ENCODE measurements around the gene DSG2. TPM values are rescaled to one million over a fixed set of nuclear protein-coding genes. Genes with fewer than 3 reads are reported as not detected.

The DSG2 gene
- total RNA-seq = 10 to 100 TPM; 19.1 to 34.0 TPM

GRCh38 chr18:31497836-31498573 is at the start of gene DSG2:
TSS of gene DSG2 (plus strand) at chr18:31498177. CDS start at chr18:31498252, 75 bp downstream.
- peak within 1 kb of the TSS; percentile 86 to 95 (median 93) for H3K27ac ChIP-seq
- WGBS, 2 donors = 0% methylated on average over 14 to 72 of the region's 79 CpGs
- no peaks in the 10 kb centered on the region for H3K36me3 ChIP-seq (replicated peaks in 1 of 2; ENCODE audit: insufficient read depth in 1 of 2, low read depth in 2 of 2)
- ATAC-seq (peak; percentile 97), DNase-seq (peak; percentile 86 to 90 (median 88))
- peaks cover 18% of the 10 kb centered on the region for H3K4me1 ChIP-seq
- H3K27me3 ChIP-seq = no peaks in the 10 kb centered on the region
- H3K9me3 ChIP-seq = no peaks in the 10 kb centered on the region
- intact Hi-C loops (cut with DNase I) = no loop called here
- peak within 1 kb of the TSS; percentile 45 to 63 for H3K4me3 ChIP-seq
- TF ChIP-seq POLR2A (IDR thresholded peaks at IDR 0.05) = peak; percentile 78 to 83 (median 83)
- TF ChIP-seq, protein P1, sequence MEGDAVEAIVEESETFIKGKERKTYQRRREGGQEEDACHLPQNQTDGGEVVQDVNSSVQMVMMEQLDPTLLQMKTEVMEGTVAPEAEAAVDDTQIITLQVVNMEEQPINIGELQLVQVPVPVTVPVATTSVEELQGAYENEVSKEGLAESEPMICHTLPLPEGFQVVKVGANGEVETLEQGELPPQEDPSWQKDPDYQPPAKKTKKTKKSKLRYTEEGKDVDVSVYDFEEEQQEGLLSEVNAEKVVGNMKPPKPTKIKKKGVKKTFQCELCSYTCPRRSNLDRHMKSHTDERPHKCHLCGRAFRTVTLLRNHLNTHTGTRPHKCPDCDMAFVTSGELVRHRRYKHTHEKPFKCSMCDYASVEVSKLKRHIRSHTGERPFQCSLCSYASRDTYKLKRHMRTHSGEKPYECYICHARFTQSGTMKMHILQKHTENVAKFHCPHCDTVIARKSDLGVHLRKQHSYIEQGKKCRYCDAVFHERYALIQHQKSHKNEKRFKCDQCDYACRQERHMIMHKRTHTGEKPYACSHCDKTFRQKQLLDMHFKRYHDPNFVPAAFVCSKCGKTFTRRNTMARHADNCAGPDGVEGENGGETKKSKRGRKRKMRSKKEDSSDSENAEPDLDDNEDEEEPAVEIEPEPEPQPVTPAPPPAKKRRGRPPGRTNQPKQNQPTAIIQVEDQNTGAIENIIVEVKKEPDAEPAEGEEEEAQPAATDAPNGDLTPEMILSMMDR (IDR thresholded peaks at IDR 0.05) = peak in 1 of 7 experiments; percentile 23

- intact Hi-C loops (cut with DNase I) = no loop called here
- H3K4me1 ChIP-seq = no peaks in the 10 kb centered on the region
- no peaks in the 10 kb centered on the region for H3K9me3 ChIP-seq
- no peak for TF ChIP-seq POLR2A (IDR thresholded peaks at IDR 0.05)
- TF ChIP-seq, protein P1 (IDR thresholded peaks at IDR 0.05) = no peak
- DNase-seq (no peak), ATAC-seq (no peak)
- H3K27ac ChIP-seq = no peak overlapping the region
- no peak overlapping the region for H3K4me3 ChIP-seq
- no peaks in the 10 kb centered on the region for H3K27me3 ChIP-seq
- H3K36me3 ChIP-seq (replicated peaks in 1 of 2; ENCODE audit: insufficient read depth in 1 of 2, low read depth in 2 of 2) = no peaks in the 10 kb centered on the region
These were observed 47.6 kb upstream of the DSG2 start for GRCh38 chr18:31450409-31450808.

DNA sequence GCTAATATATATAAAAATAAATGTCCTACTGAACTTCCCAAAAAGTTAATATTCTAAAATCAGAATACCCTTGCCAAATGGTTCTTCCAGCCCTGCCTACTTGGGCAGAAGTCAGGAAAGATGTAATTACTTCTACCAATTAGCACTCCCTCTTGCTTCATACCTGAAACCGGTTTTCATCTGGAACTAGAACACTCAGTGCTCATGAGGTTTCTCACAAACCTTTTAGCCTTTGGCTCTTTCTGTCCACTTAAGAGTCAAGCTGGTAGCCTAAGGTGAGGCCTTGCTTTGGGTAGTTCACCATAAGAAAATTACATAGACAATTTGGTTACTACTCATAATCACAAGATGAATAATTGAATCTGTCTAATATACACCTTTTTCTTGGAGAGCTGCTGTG is 46.4 kb upstream of the DSG2 start:
- Histone ChIP-seq H3K4me1 (no peaks in the 10 kb centered on the region), H3K27me3 (no peaks in the 10 kb centered on the region), H3K9me3 (no peaks in the 10 kb centered on the region), H3K4me3 (no peak overlapping the region), H3K36me3 (replicated peaks in 1 of 2; ENCODE audit: insufficient read depth in 1 of 2, low read depth in 2 of 2) (no peaks in the 10 kb centered on the region), H3K27ac (no peak overlapping the region)
- TF ChIP-seq POLR2A (IDR thresholded peaks at IDR 0.05) = no peak
- TF ChIP-seq, protein P1 (IDR thresholded peaks at IDR 0.05) = no peak
- intact Hi-C loops (cut with DNase I) = no loop called here
- ATAC-seq = no peak
- WGBS, 2 donors = 63 to 79% methylated on average over 1 of the region's 1 CpG
- DNase-seq = no peak

DNA sequence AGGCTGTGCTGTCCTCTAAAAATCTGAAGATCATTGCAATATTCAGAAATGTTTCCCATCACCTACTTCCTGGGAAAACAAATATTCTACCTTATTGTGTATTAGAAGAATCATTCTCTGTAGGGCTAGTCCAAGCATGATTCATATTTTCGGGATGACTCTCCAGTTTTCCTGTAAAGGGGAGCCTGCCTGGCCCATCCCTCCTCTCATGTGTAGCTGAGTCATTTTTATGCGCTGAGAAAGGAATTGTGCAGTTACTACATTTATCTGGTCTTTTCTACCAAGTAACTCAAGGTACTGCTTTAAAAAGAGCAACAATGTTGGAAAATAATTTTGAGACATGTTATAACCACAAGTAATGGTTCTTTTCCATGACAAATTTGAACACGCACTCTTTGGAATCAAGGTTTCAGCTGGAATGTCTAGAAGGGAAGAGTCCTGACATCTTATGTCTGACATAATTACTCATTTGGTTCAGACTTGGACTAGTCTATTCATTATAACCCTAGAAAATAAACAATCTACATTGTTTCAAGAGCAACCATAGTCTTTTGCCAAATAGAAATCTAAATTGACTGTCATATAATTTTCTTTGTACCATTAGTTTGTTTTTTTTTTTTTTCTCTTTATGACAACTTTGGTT is 43.8 kb upstream of the DSG2 start:
- no peaks in the 10 kb centered on the region for H3K4me1 ChIP-seq
- ATAC-seq (no peak), DNase-seq (no peak)
- no peak overlapping the region for H3K4me3 ChIP-seq
- H3K36me3 ChIP-seq (replicated peaks in 1 of 2; ENCODE audit: insufficient read depth in 1 of 2, low read depth in 2 of 2) = no peaks in the 10 kb centered on the region
- no peaks in the 10 kb centered on the region for H3K9me3 ChIP-seq
- WGBS, 2 donors = 85 to 93% methylated on average over 3 of the region's 3 CpGs
- intact Hi-C loops (cut with DNase I) = no loop called here
- H3K27ac ChIP-seq = no peak overlapping the region
- no peaks in the 10 kb centered on the region for H3K27me3 ChIP-seq
- no peak for TF ChIP-seq POLR2A (IDR thresholded peaks at IDR 0.05)
- TF ChIP-seq, protein P1 (IDR thresholded peaks at IDR 0.05) = no peak
